GM23338 (cell line): Measurements from ENCODE around the gene ACY1. TPM values are rescaled to one million over a fixed set of nuclear protein-coding genes. Genes with fewer than 3 reads are reported as not detected.

Source experiments
- ATAC-seq: fragments of 200-7000 bp; cut with Tn5 transposase; 3 replicates; pipeline ENCODE4 v1.9.1; 2020
- DNase-seq: peaks from one replicate; pipeline ENCODE4 v3.0.0-alpha.2; 2015; ENCODE audit warnings: low spot score
- H2AFZ ChIP-seq: fragments of 200-600 bp; sonication (generic); 2 replicates; pipeline ENCODE4 v1.8.0; 2016; ENCODE audit warnings: antibody characterized with exemption, mild to moderate bottlenecking, moderate library complexity
- H3F3A ChIP-seq: fragments of 200-600 bp; sonication (generic); replicated peaks from 2 replicates; pipeline ENCODE4 v1.8.0; 2017; ENCODE audit warnings: antibody characterized with exemption, mixed run types, low read depth
- H3K27ac ChIP-seq: fragments of 200-600 bp; sonication (generic); 2 replicates; pipeline ENCODE4 v1.6.1; 2016; ENCODE audit warnings: low read depth
- H3K27me3 ChIP-seq: fragments of 200-600 bp; sonication (generic); 2 replicates; pipeline ENCODE4 v1.8.0; 2016; ENCODE audit warnings: mild to moderate bottlenecking, mixed run types, moderate library complexity; ENCODE audit not compliant: insufficient read depth
- H3K36me3 ChIP-seq: fragments of 200-600 bp; sonication (generic); 2 replicates; pipeline ENCODE4 v1.8.0; 2016; ENCODE audit warnings: mild to moderate bottlenecking; ENCODE audit not compliant: insufficient read depth
- H3K4me1 ChIP-seq: fragments of 200-600 bp; sonication (generic); 2 replicates; pipeline ENCODE4 v1.8.0; 2016; ENCODE audit warnings: mild to moderate bottlenecking, moderate library complexity; ENCODE audit not compliant: insufficient read depth
- H3K4me2 ChIP-seq: fragments of 200-600 bp; sonication (generic); 2 replicates; pipeline ENCODE4 v1.7.1; 2017; ENCODE audit warnings: mixed run types
- H3K4me3 ChIP-seq: fragments of 200-600 bp; sonication (generic); 2 replicates; pipeline ENCODE4 v1.6.1; 2016; ENCODE audit warnings: mixed run types
- H3K79me2 ChIP-seq: fragments of 200-600 bp; sonication (generic); replicated peaks from 2 replicates; pipeline ENCODE4 v1.8.0; 2017; ENCODE audit warnings: mild to moderate bottlenecking; ENCODE audit not compliant: insufficient read depth
- H3K9me2 ChIP-seq: fragments of 200-600 bp; sonication (generic); 2 replicates; pipeline ENCODE4 v1.8.0; 2017; ENCODE audit not compliant: insufficient read depth
- H4K20me1 ChIP-seq: fragments of 200-600 bp; sonication (generic); replicated peaks from 2 replicates; pipeline ENCODE4 v1.8.0; 2017; ENCODE audit warnings: mild to moderate bottlenecking; ENCODE audit not compliant: insufficient read depth
- H3K27ac Mint-ChIP-seq: 2 replicates; pipeline ENCODE4 v1.8.0; 2020; ENCODE audit warnings: inconsistent platforms, mild to moderate bottlenecking, moderate library complexity, mixed read lengths
- H3K27me3 Mint-ChIP-seq: 3 replicates; pipeline ENCODE4 v1.8.0; 2022; ENCODE audit warnings: low read depth, mild to moderate bottlenecking, moderate library complexity, mixed read lengths, inconsistent platforms; ENCODE audit not compliant: insufficient read depth, poor library complexity
- H3K36me3 Mint-ChIP-seq: 3 replicates; pipeline ENCODE4 v1.8.0; 2021; ENCODE audit warnings: low read depth, mild to moderate bottlenecking, inconsistent platforms, moderate library complexity, mixed read lengths
- H3K4me1 Mint-ChIP-seq: 3 replicates; pipeline ENCODE4 v1.8.0; 2020; ENCODE audit warnings: mild to moderate bottlenecking, inconsistent platforms, mixed read lengths
- H3K4me3 Mint-ChIP-seq: 3 replicates; pipeline ENCODE4 v1.8.0; 2021; ENCODE audit warnings: moderate library complexity, mild to moderate bottlenecking, inconsistent platforms, mixed read lengths
- H3K9me3 Mint-ChIP-seq: 3 replicates; pipeline ENCODE4 v1.8.0; 2020; ENCODE audit warnings: moderate library complexity, mild to moderate bottlenecking, inconsistent platforms, mixed read lengths
- CREB1 ChIP-seq: fragments of 250-450 bp; sonication (Bioruptor Pico); IDR thresholded peaks from 2 replicates; pipeline ENCODE4 v1.5.0; 2020; ENCODE audit warnings: low read depth, mild to moderate bottlenecking, moderate library complexity
- NANOG ChIP-seq: IDR thresholded peaks from 2 replicates; pipeline ENCODE4 v1.6.1; 2016; ENCODE audit warnings: antibody characterized with exemption, borderline replicate concordance
- POLR2AphosphoS5 ChIP-seq: IDR thresholded peaks from 2 replicates; pipeline ENCODE4 v1.6.1; 2016; ENCODE audit warnings: antibody characterized with exemption, low read depth
- STAT1 ChIP-seq: IDR thresholded peaks from one replicate; pipeline ENCODE4 v1.6.1; 2016; ENCODE audit warnings: antibody characterized with exemption; ENCODE audit not compliant: unreplicated experiment
- ZNF114 ChIP-seq: fragments of 250-450 bp; sonication (Bioruptor Pico); IDR thresholded peaks from 2 replicates; pipeline ENCODE4 v1.5.0; 2020; ENCODE audit warnings: mild to moderate bottlenecking, moderate library complexity
- polyA plus RNA-seq: library from polyadenylated mRNA; unstranded; fragments of >200 nt; fragmentation: Nextera tagmentation; extraction: Ambion mirVana; gene quantifications from 2 replicates; pipeline ENCODE4 v1.2.1, GENCODE V29; 2016
- total RNA-seq: library from RNA; depleted of rRNA; stranded (reverse); fragments of >200 nt; shearing (Covaris generic); gene quantifications from 2 replicates; pipeline ENCODE4 v1.2.3, GENCODE V29; 2014
- TF ChIP-seq, protein P1 (sequence below): IDR thresholded peaks from one replicate; pipeline ENCODE4 v1.6.1; 2018; ENCODE audit warnings: antibody characterized with exemption; ENCODE audit not compliant: unreplicated experiment
- TF ChIP-seq, protein P2 (sequence below), 2 experiments: fragments of 200-600 bp in 1 of 2; sonication (generic) in 1 of 2; conservative IDR thresholded peaks; 2 replicates each; pipeline versions ENCODE4 v1.5.1 to v1.6.1; 2016 to 2017; ENCODE audit warnings: antibody characterized with exemption in 2 of 2, low read depth in 2 of 2, mild to moderate bottlenecking in 2 of 2, moderate library complexity in 1 of 2
- TF ChIP-seq, protein P3 (sequence below): fragments of 250-450 bp; sonication (Bioruptor Pico); IDR thresholded peaks from 2 replicates; pipeline ENCODE4 v1.5.0; 2020; ENCODE audit warnings: mild to moderate bottlenecking, moderate library complexity
- TF ChIP-seq, protein P4 (sequence below): IDR thresholded peaks from 2 replicates; pipeline ENCODE4 v1.6.1; 2016; ENCODE audit warnings: antibody characterized with exemption

The ACY1 gene
- total and polyA plus RNA-seq, 2 experiments from 2014 or later, result 38.4 to 62.8 TPM

DNA sequence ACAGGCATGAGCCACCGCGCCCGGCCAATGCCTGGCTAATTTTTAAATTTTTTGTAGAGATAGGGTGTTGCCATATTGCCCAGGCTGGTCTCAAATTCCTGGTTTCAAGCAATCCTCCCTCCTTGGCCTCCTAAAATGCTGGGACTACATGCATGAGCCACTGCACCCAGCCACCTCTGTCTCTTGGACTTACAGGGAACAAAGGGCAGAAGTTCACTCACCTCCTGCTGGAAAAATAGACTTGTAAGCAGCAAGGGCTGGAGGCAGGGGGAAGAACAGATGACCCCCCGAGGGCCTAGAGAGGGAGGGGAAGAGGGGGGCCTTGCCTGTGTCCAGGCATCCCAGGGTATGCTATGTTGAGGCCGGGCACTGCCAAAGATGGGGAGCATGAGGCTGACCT, 50.9 kb downstream of the ACY1 start (continued):
- TF ChIP-seq, protein P1, sequence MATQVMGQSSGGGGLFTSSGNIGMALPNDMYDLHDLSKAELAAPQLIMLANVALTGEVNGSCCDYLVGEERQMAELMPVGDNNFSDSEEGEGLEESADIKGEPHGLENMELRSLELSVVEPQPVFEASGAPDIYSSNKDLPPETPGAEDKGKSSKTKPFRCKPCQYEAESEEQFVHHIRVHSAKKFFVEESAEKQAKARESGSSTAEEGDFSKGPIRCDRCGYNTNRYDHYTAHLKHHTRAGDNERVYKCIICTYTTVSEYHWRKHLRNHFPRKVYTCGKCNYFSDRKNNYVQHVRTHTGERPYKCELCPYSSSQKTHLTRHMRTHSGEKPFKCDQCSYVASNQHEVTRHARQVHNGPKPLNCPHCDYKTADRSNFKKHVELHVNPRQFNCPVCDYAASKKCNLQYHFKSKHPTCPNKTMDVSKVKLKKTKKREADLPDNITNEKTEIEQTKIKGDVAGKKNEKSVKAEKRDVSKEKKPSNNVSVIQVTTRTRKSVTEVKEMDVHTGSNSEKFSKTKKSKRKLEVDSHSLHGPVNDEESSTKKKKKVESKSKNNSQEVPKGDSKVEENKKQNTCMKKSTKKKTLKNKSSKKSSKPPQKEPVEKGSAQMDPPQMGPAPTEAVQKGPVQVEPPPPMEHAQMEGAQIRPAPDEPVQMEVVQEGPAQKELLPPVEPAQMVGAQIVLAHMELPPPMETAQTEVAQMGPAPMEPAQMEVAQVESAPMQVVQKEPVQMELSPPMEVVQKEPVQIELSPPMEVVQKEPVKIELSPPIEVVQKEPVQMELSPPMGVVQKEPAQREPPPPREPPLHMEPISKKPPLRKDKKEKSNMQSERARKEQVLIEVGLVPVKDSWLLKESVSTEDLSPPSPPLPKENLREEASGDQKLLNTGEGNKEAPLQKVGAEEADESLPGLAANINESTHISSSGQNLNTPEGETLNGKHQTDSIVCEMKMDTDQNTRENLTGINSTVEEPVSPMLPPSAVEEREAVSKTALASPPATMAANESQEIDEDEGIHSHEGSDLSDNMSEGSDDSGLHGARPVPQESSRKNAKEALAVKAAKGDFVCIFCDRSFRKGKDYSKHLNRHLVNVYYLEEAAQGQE, result no peak

DNA sequence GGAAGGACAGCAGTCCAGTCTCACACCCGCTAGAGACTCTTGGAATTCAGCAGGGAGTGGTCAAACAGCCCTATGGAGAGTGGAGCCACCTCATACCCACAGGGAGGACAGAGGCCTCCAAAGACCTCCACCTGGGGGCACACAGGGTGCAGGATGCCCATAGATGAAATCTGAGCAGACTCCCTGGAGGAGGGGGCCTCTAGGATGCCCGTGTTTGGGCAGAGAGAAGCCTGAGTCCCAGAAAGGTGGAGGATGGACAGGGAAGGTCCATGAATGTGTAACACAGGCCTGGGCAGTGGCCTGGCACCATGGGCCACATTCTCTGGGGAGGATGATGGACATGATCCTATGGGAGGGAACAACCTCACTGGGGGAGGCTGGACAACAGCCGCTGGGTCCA, 51.3 kb downstream of the ACY1 start:
- H3K4me2 ChIP-seq, result no peak overlapping the region
- H3K79me2 ChIP-seq, result no peaks in the 10 kb centered on the region
- no peaks in the 10 kb centered on the region for H3K9me2 ChIP-seq
- H3K27ac ChIP-seq, result no peak overlapping the region
- ATAC-seq (no peak), DNase-seq (no peak)
- H3F3A ChIP-seq, result no peaks in the 10 kb centered on the region
- H3K27me3 ChIP-seq, result no peaks in the 10 kb centered on the region
- no peak overlapping the region for H3K4me3 ChIP-seq
- no peak overlapping the region for H3K27ac Mint-ChIP-seq
- H3K4me1 ChIP-seq, result no peaks in the 10 kb centered on the region
- H3K36me3 Mint-ChIP-seq, result no peaks in the 10 kb centered on the region
- H3K4me1 Mint-ChIP-seq, result peaks cover 6% of the 10 kb centered on the region
- H3K9me3 Mint-ChIP-seq, result no peaks in the 10 kb centered on the region
- no peak overlapping the region for H3K4me3 Mint-ChIP-seq
- H2AFZ ChIP-seq, result no peak overlapping the region
- H3K36me3 ChIP-seq, result no peaks in the 10 kb centered on the region
- peaks cover 12% of the 10 kb centered on the region for H3K27me3 Mint-ChIP-seq
- H4K20me1 ChIP-seq, result no peaks in the 10 kb centered on the region
- TF ChIP-seq, protein P2, sequence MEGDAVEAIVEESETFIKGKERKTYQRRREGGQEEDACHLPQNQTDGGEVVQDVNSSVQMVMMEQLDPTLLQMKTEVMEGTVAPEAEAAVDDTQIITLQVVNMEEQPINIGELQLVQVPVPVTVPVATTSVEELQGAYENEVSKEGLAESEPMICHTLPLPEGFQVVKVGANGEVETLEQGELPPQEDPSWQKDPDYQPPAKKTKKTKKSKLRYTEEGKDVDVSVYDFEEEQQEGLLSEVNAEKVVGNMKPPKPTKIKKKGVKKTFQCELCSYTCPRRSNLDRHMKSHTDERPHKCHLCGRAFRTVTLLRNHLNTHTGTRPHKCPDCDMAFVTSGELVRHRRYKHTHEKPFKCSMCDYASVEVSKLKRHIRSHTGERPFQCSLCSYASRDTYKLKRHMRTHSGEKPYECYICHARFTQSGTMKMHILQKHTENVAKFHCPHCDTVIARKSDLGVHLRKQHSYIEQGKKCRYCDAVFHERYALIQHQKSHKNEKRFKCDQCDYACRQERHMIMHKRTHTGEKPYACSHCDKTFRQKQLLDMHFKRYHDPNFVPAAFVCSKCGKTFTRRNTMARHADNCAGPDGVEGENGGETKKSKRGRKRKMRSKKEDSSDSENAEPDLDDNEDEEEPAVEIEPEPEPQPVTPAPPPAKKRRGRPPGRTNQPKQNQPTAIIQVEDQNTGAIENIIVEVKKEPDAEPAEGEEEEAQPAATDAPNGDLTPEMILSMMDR (conservative IDR thresholded peaks at IDR 0.05; ENCODE audit: low read depth in 2 of 2), result no peak
- TF ChIP-seq, protein P3, sequence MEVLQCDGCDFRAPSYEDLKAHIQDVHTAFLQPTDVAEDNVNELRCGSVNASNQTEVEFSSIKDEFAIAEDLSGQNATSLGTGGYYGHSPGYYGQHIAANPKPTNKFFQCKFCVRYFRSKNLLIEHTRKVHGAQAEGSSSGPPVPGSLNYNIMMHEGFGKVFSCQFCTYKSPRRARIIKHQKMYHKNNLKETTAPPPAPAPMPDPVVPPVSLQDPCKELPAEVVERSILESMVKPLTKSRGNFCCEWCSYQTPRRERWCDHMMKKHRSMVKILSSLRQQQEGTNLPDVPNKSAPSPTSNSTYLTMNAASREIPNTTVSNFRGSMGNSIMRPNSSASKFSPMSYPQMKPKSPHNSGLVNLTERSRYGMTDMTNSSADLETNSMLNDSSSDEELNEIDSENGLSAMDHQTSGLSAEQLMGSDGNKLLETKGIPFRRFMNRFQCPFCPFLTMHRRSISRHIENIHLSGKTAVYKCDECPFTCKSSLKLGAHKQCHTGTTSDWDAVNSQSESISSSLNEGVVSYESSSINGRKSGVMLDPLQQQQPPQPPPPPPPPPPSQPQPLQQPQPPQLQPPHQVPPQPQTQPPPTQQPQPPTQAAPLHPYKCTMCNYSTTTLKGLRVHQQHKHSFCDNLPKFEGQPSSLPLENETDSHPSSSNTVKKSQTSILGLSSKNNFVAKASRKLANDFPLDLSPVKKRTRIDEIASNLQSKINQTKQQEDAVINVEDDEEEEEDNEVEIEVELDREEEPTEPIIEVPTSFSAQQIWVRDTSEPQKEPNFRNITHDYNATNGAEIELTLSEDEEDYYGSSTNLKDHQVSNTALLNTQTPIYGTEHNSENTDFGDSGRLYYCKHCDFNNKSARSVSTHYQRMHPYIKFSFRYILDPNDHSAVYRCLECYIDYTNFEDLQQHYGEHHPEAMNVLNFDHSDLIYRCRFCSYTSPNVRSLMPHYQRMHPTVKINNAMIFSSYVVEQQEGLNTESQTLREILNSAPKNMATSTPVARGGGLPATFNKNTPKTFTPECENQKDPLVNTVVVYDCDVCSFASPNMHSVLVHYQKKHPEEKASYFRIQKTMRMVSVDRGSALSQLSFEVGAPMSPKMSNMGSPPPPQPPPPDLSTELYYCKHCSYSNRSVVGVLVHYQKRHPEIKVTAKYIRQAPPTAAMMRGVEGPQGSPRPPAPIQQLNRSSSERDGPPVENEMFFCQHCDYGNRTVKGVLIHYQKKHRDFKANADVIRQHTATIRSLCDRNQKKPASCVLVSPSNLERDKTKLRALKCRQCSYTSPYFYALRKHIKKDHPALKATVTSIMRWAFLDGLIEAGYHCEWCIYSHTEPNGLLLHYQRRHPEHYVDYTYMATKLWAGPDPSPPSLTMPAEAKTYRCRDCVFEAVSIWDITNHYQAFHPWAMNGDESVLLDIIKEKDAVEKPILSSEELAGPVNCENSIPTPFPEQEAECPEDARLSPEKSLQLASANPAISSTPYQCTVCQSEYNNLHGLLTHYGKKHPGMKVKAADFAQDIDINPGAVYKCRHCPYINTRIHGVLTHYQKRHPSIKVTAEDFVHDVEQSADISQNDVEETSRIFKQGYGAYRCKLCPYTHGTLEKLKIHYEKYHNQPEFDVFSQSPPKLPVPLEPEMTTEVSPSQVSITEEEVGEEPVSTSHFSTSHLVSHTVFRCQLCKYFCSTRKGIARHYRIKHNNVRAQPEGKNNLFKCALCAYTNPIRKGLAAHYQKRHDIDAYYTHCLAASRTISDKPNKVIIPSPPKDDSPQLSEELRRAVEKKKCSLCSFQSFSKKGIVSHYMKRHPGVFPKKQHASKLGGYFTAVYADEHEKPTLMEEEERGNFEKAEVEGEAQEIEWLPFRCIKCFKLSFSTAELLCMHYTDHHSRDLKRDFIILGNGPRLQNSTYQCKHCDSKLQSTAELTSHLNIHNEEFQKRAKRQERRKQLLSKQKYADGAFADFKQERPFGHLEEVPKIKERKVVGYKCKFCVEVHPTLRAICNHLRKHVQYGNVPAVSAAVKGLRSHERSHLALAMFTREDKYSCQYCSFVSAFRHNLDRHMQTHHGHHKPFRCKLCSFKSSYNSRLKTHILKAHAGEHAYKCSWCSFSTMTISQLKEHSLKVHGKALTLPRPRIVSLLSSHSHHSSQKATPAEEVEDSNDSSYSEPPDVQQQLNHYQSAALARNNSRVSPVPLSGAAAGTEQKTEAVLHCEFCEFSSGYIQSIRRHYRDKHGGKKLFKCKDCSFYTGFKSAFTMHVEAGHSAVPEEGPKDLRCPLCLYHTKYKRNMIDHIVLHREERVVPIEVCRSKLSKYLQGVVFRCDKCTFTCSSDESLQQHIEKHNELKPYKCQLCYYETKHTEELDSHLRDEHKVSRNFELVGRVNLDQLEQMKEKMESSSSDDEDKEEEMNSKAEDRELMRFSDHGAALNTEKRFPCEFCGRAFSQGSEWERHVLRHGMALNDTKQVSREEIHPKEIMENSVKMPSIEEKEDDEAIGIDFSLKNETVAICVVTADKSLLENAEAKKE (CRISPR knock-in tag), result no peak
- TF ChIP-seq, protein P4, sequence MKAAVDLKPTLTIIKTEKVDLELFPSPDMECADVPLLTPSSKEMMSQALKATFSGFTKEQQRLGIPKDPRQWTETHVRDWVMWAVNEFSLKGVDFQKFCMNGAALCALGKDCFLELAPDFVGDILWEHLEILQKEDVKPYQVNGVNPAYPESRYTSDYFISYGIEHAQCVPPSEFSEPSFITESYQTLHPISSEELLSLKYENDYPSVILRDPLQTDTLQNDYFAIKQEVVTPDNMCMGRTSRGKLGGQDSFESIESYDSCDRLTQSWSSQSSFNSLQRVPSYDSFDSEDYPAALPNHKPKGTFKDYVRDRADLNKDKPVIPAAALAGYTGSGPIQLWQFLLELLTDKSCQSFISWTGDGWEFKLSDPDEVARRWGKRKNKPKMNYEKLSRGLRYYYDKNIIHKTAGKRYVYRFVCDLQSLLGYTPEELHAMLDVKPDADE, result no peak
- TF ChIP-seq, protein P1, result no peak
- TF ChIP-seq POLR2AphosphoS5, result no peak
- no peak for TF ChIP-seq CREB1 (CRISPR knock-in tag)
- TF ChIP-seq NANOG, result no peak
- TF ChIP-seq STAT1, result no peak
- no peak for TF ChIP-seq ZNF114 (CRISPR knock-in tag)
